ENCODE results near the gene CD300H.

DNA sequence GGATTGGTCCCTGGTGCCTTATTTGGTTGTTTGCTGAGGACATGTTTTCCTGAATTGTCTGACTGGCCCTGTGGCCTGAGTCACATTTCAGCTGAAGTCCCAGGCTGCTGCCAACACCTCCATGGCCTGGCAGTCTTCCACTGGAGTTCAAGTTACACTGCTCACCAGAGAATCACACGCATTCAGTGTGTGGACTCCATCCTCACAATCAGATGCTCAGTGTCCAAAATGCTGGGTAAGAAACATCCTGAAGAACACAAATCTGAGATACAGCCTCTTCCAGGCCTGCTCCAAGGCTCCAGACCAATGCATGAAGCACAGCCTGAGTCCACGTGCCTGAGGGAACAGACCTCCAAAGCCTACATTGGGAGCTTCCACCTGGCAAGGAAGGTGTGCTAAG is 55.3 kb downstream of the CD300H start:
- TF ChIP-seq POLR2A (IDR thresholded peaks at IDR 0.05) (no peak), CTCF (IDR thresholded peaks at IDR 0.05) (no peak), POLR2AphosphoS5 (IDR thresholded peaks at IDR 0.05) (no peak)

All from prostate gland (tissue), 2 donors.